KBM-7 (cell line): ENCODE measurements around the gene LYPD6.

Experiments
- DNase-seq: peaks from one replicate; pipeline ENCODE4 v3.0.0-alpha.2; 2015
- in situ Hi-C: fragments of 300-500 bp; cut with MboI; formaldehyde crosslinking; loops from 2 replicates; pipeline ENCODE4 v1.14.3; 2020; ENCODE audit warnings: low sequenced_read_pairs, low pct_unique_long_range_greater_than_20kb, mixed read lengths

Gene LYPD6

GRCh38 chr2:149389506-149390167 is 59.2 kb downstream of the LYPD6 start:
- in situ Hi-C loops = no loop called here
- DNase-seq = no peak

DNA sequence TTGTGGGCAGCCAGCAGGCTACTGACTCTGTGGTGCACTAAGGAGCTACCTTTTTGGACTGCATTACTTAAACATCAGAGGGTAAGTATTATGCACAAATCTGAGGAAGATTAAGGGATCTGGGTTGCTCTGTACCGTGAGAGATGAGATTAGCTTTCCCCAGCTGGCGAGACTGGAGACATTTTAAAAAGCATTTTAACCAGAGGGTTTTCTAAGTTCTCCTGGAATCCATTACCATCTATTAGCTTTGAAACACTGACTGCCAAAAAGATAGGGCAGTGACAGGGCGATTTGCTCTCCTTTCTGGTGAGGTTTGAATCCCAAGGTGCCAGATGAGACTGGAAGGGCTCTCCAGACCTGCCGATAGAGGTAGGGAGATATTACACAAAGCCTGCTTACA is 63.2 kb downstream of the LYPD6 start:
- in situ Hi-C loops = no loop called here
- DNase-seq = no peak

DNA sequence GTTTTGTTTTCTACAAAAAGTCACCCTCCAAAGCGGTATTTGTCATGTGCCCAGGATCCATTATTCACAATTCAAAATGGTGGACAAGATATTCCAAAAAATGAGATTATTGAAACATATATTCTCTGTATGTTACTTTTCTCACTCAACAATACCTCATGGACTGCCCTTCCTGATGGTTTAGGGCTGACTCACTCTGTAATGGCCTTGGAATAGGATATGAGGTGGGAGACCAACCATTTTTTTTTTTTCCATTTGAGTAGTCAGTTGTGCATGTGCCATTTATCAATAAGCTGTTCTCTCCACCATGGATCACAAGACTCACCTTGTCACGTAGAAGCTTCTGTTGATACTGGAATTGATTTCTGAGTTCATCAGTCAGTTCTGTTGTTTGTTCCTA is 64.5 kb downstream of the LYPD6 start:
- no peak for DNase-seq
- in situ Hi-C loops = no loop called here

- no peak for DNase-seq
Observed at GRCh38 chr2:149399934-149400615, 69.7 kb downstream of the LYPD6 start.

DNA sequence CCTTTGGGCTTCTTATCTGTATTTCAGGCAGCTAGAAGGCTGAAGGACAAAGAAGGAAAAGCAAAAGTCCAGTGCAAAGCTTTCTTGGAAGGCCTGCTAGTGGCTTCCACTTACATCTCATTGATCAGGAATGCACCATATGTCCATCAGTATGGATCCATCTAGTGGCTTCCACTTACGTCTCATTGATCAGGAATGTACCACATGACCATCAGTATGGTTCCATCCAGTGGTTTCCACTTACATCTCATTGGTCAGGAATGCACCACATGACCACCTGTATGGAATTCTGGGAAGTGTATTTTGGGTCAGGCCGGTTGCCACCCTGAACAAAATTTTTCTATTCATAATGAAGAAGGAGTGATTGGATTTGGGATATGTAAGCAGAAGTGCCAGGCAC is 70.6 kb downstream of the LYPD6 start:
- DNase-seq = no peak
- in situ Hi-C loops = no loop called here

More at GRCh38 chr2:149399934-149400615, 69.7 kb downstream of the LYPD6 start:
- in situ Hi-C loops = no loop called here

GRCh38 chr2:149409506-149409905 is 79.1 kb downstream of the LYPD6 start:
- DNase-seq = no peak
- in situ Hi-C loops = no loop called here

DNA sequence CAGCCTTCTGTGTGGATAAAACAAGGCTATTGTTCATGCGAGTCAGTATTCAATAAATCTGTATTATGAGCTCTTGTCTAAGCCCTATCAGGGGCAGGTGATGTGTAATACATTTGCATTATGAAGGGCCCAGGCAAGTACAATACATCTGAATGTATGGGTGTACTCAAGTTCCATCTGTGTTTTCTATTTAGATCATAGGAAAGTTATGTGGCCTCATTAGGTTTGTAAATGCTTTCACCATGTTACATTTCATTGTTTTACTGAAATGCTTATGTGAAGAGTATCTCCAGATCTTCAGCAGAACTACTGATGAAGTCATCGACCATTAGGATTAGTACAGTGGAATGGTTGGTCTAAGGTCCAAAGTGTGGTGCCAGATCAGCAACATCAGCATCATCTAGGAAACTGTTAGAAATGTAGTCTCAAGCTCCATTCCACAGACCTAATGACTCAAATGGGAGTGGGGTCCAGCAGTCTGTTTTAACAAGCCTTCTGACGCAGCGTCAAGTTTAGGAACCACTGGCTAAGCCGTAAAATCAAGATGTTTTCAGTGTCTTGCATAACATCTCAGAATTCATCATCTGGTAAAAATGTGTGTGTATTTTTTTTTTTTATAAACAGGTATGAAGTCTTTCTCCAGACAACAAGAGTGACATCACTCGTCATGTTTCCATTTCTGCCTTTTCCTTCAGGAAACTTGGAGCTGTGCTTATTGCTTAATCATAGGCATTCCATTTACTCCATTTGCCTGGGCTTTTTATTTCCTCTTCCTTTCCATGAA is 80.5 kb downstream of the LYPD6 start:
- no peak for DNase-seq
- in situ Hi-C loops = no loop called here

DNA sequence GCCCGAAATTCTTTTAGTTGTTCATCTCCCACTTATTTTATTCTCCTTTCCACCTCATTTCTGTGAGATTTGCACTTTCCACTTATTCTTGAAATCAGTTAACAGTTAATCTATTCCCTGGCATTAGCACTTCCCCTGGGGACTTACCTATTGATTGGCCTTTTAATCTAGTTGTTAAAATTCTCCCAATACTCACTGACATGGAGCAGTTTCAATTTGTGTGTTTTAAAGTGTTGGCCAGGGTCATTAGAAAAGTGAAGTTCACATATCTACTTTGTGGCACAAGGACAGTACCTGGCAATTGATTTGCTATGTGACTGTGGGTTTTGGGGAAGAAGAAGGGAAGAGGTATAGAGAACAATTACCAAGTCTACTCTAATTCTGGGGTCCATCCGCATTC is 83.1 kb downstream of the LYPD6 start:
- no peak for DNase-seq
- in situ Hi-C loops = no loop called here

DNA sequence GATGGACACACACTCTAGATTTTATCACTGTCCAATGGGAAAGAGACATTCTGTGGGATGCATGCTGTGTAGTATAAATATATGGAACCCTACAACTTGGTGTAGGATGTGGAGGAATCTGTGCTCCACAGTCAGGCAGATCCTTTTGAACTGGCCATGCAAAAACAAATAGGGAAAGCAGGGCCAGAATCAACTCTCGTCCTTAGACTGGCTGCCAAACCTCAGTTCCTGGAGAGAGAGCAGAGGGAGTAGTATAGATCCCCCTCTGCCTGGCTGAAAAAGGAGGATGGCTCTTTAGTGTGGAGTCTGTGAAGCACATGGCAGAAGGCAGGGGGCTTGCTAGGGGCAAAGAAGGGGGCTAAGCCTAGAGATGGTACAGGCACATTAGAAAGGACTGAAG is 84.7 kb downstream of the LYPD6 start:
- DNase-seq = no peak

GRCh38 chr2:149418065-149418464 is 87.7 kb downstream of the LYPD6 start:
- DNase-seq = no peak
- in situ Hi-C loops = no loop called here

More for the DNA sequence above, 84.7 kb downstream of the LYPD6 start:
- in situ Hi-C loops = no loop called here

GRCh38 chr2:149420053-149420963 is 89.9 kb downstream of the LYPD6 start:
- in situ Hi-C loops = no loop called here
- no peak for DNase-seq

- in situ Hi-C loops = no loop called here
- no peak for DNase-seq
Observed at GRCh38 chr2:149421791-149422190, 91.4 kb downstream of the LYPD6 start.

DNA sequence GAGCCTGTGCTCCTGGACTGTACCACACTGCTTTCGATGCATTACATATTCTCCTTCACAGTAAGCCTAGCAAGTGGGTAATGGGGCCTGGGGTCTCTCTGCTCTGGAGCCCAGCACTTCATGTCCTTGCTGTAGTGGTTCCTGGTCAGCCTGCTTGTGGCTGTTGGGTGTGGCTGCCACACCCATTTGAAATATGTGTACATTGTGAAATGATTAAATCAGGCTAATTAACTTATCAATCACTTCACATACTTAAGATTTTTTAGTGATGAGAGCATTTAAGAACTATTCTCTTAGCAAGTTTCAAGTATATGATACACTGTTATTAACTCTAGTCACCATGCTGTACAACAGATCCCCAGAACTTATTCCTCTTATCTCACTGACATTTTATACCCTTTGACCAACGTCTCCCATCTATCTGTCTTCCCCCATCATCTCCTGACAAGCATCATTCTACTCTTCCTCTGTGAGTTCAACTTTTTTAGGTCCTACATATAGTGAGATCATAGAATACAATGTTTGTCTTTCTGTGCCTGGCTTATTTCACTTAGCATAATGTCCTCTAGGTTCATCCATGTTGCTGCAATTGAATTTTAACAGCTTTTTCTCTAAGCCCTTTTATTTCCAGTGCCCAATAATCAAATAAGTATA is 92.1 kb downstream of the LYPD6 start:
- in situ Hi-C loops = no loop called here
- DNase-seq = no peak

DNA sequence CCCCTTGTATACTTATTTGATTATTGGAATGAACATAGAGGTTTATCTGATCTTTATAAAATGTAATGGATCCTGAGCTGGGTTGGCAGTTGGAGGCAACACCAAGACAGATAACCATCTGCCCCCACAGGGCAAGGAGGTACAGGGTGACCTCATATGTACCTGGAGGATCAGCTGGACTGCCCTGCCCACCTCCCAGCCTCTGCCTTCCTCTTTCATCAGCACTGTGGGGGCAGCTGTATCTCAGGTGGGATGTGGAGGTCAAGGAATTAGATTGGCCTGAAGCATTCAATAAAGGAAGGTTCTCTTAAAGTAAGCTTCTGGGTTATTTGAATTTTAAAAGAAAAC is 92.6 kb downstream of the LYPD6 start:
- no peak for DNase-seq
- in situ Hi-C loops = no loop called here

DNA sequence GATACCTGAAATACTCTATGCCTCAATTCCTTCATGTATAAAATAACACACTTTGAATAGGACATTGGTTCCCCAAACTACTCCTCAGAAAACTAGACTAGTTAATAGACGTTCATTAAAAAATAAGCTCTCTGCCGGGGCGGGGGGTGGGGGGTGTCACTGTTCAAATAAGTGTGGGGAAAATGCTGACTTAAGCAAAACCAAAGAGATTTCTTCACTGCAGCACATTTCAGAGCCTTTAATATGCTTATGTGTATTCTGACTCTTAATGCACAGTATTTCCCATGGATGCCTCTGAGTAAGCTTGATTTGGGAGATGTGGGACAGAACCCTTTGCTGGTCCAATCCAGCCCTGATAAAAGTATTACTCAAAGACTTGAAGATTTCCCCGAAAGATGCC is 93.2 kb downstream of the LYPD6 start:
- DNase-seq = no peak
- in situ Hi-C loops = no loop called here

DNA sequence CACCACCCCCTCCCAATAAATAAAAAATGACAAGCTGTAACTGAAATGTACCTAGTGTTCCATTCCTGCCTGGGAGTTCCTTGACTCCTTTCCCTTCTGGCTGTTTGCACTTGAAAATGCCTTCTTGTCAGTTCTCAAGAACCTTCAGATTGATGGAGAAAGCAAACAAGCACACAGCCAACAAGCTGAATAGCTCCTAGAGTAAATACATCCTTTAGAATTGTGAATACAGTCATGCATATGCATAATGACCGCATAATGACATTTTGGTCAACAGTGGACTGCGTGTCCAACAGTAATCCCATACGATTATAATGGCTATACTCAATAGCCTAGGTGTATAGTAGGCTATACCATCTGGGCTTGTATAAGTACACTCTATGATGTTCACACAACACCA is 97.0 kb downstream of the LYPD6 start:
- in situ Hi-C loops = no loop called here

GRCh38 chr2:149428783-149429182 is 98.4 kb downstream of the LYPD6 start:
- DNase-seq = no peak
- in situ Hi-C loops = no loop called here

More for the DNA sequence above, 97.0 kb downstream of the LYPD6 start:
- no peak for DNase-seq

DNA sequence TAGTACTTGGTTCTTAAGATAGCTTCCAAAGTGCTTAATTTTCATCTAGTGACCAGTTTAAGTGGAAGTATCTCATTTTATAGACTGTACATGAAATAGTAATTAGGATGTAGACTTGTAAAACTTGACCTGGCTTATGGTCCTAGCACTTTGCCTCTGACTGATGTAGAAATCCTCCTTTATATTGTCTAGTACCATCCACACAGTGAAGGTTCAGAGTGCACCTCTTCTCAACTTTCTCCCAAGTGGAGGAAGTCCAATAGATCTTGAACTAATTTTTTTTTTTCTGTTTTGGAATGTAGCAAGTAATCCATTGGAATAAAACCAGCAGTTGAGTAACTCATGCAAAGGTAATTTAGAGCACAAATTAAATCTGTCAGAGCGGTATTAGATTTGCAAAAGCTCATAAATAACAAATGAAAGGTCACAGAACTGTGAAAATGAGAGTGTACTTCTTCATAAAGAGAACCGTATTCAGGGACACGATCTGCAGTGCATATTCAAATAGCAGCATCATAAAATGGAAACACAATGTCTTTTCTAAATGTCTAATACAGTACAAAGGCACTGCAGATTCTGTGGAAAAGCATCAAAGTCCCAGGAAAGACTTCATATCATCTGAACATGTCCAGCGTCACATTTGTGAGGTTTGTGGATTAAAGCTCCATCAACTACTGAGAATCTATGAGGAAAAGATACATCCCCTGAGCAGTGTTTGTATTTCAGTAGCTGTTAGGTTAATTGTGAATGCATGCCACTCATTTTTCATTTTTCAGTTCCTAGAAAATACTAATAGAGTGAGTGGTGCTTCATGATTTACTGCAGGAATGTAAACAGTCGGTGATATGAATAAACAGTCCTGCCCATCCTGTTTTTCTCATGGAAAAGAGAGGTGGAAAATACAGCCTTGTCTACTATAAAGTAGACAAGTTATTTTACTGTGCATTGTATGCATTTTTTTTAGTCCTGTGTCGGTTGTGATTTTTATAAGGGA is 100.7 kb downstream of the LYPD6 start:
- in situ Hi-C loops = no loop called here
- DNase-seq = no peak
